ENCODE results near the gene LPP. TPM values are rescaled to one million over a fixed set of nuclear protein-coding genes. Genes with fewer than 3 reads are reported as not detected.
A peak's percentile ranks its signal among the peaks of the same experiment; 100 is the strongest.

The LPP gene
- polyA plus RNA-seq, 2 of the 4 experiments (the other 2 are of a cell fraction), result 11.0 to 30.8 TPM

- Histone ChIP-seq H3K27ac (no peak overlapping the region), H3K4me3 (no peak overlapping the region), H3K9me3 (no peaks in the 10 kb centered on the region), H3K4me2 (no peak overlapping the region), H3K4me1 (peaks cover 3% of the 10 kb centered on the region)
- WGBS (ENCODE audit: missing lambda C conversion rate), result 100% methylated on average over 1 of the region's 3 CpGs
- no peak for FAIRE-seq
- no peak for TF ChIP-seq EHF (CRISPR knock-in tag; IDR thresholded peaks at IDR 0.05)
- ChIA-PET POLR2A (no interaction called here), CTCF (no interaction called here)
- ATAC-seq, result no peak
- no peak for DNase-seq (ENCODE audit: low read depth in 1 of 2, low spot score in 1 of 2)
Observed at GRCh38 chr3:188577539-188577938, 423.6 kb downstream of the LPP start.

GRCh38 chr3:188578576-188579363 is 424.8 kb downstream of the LPP start:
- POLR2A ChIA-PET, result no interaction called here
- no peak for FAIRE-seq
- Histone ChIP-seq H3K27ac (peak overlapping the region in 1 of 2 experiments; percentile 26; a peak in 1 of 6 replicates), H3K4me2 (no peak overlapping the region), H3K4me3 (no peak overlapping the region), H3K9me3 (no peaks in the 10 kb centered on the region), H3K4me1 (peaks cover 14% of the 10 kb centered on the region)
- ATAC-seq, result no peak
- WGBS (ENCODE audit: missing lambda C conversion rate), result 72% methylated on average over 6 of the region's 6 CpGs
- CTCF ChIA-PET, result no interaction called here
- no peak for TF ChIP-seq PBX3 (IDR thresholded peaks at IDR 0.05)
- no peak for TF ChIP-seq TFCP2L1 (CRISPR knock-in tag; IDR thresholded peaks at IDR 0.05)
- no peak for DNase-seq (ENCODE audit: low read depth in 1 of 2, low spot score in 1 of 2)

- H3K9me3 ChIP-seq, result no peaks in the 10 kb centered on the region
- DNase-seq (ENCODE audit: low read depth in 1 of 2, low spot score in 1 of 2), result no peak
- peaks cover 23% of the 10 kb centered on the region for H3K4me1 ChIP-seq
- 62% methylated on average over 1 of the region's 1 CpG for WGBS (ENCODE audit: missing lambda C conversion rate)
- ATAC-seq, result no peak
- ChIA-PET CTCF (no interaction called here), POLR2A (no interaction called here)
- no peak overlapping the region for H3K4me2 ChIP-seq
- no peak overlapping the region for H3K4me3 ChIP-seq
- H3K27ac ChIP-seq, result no peak overlapping the region
- TF ChIP-seq RFX5 (IDR thresholded peaks at IDR 0.05) (no peak), HOXB13 (CRISPR knock-in tag; IDR thresholded peaks at IDR 0.05; ENCODE audit: low read depth) (no peak), EHMT2 (IDR thresholded peaks at IDR 0.05; ENCODE audit: low read depth) (no peak), JUN (IDR thresholded peaks at IDR 0.05) (no peak), EP300 (IDR thresholded peaks at IDR 0.05) (no peak), FOSB (CRISPR knock-in tag; IDR thresholded peaks at IDR 0.05) (no peak), ATOH8 (CRISPR knock-in tag; IDR thresholded peaks at IDR 0.05; ENCODE audit: low read depth) (no peak)
- TF ChIP-seq, protein P1, sequence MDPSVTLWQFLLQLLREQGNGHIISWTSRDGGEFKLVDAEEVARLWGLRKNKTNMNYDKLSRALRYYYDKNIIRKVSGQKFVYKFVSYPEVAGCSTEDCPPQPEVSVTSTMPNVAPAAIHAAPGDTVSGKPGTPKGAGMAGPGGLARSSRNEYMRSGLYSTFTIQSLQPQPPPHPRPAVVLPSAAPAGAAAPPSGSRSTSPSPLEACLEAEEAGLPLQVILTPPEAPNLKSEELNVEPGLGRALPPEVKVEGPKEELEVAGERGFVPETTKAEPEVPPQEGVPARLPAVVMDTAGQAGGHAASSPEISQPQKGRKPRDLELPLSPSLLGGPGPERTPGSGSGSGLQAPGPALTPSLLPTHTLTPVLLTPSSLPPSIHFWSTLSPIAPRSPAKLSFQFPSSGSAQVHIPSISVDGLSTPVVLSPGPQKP (IDR thresholded peaks at IDR 0.05; ENCODE audit: low read depth, low read length), result no peak
- no peak for FAIRE-seq
Observed at GRCh38 chr3:188580223-188580622, 426.3 kb downstream of the LPP start.

DNA sequence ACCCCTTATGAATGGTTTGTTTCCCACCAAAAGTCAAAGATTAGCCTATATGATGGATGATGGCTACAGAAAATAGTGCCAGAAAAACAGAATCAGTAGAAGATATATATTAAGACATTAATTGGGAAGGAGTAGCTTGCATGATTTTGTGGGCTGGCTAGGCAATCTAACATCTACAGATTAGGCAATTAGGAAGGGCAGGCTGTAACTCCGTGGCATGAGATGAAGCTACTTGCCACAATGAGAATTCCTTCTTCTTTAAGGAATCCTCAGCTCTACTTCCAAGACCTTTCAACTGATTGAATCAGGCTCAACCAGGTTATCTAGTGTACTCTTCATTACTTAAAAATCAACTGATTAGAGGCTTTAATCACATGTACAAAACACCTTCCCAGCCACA is 426.7 kb downstream of the LPP start:
- POLR2A ChIA-PET, result no interaction called here
- CTCF ChIA-PET, result no interaction called here
- Histone ChIP-seq H3K4me3 (no peak overlapping the region), H3K4me1 (peaks cover 28% of the 10 kb centered on the region), H3K4me2 (no peak overlapping the region), H3K27ac (no peak overlapping the region), H3K9me3 (no peaks in the 10 kb centered on the region)
- FAIRE-seq, result no peak
- no peak for DNase-seq (ENCODE audit: low read depth in 1 of 2, low spot score in 1 of 2)
- WGBS (ENCODE audit: missing lambda C conversion rate), result 100% methylated on average over 1 of the region's 1 CpG
- no peak for ATAC-seq
- no peak for TF ChIP-seq RCOR1 (IDR thresholded peaks at IDR 0.05; ENCODE audit: low read depth, low read length)
- no peak for TF ChIP-seq EHF (CRISPR knock-in tag; IDR thresholded peaks at IDR 0.05)
- TF ChIP-seq HOXA7 (CRISPR knock-in tag; IDR thresholded peaks at IDR 0.05), result no peak
- no peak for TF ChIP-seq POLR2AphosphoS2 (conservative IDR thresholded peaks at IDR 0.05; ENCODE audit: low read length)
- no peak for TF ChIP-seq RARB (CRISPR knock-in tag; IDR thresholded peaks at IDR 0.05)
- TF ChIP-seq NR3C1 (IDR thresholded peaks at IDR 0.05), result no peak
- no peak for TF ChIP-seq ZC3H11A (IDR thresholded peaks at IDR 0.05)
- TF ChIP-seq ESRRA (IDR thresholded peaks at IDR 0.05; ENCODE audit: borderline replicate concordance, low read length), result no peak
- TF ChIP-seq CHD2 (IDR thresholded peaks at IDR 0.05; ENCODE audit: low read length, partially characterized antibody), result no peak
- TF ChIP-seq KDM5A (IDR thresholded peaks at IDR 0.05), result no peak
- no peak for TF ChIP-seq CHD4 (IDR thresholded peaks at IDR 0.05; ENCODE audit: borderline replicate concordance)
- no peak for TF ChIP-seq ZNF302 (CRISPR knock-in tag; IDR thresholded peaks at IDR 0.05)
- TF ChIP-seq CBX8 (IDR thresholded peaks at IDR 0.05), result no peak
- TF ChIP-seq HMGXB4 (CRISPR knock-in tag; IDR thresholded peaks at IDR 0.05; ENCODE audit: borderline replicate concordance), result no peak
- no peak for TF ChIP-seq BHLHE40 (IDR thresholded peaks at IDR 0.05; ENCODE audit: low read depth, low read length)
- TF ChIP-seq, protein P2, sequence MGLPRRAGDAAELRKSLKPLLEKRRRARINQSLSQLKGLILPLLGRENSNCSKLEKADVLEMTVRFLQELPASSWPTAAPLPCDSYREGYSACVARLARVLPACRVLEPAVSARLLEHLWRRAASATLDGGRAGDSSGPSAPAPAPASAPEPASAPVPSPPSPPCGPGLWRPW (IDR thresholded peaks at IDR 0.05), result no peak
- no peak for TF ChIP-seq PHF8 (IDR thresholded peaks at IDR 0.05; ENCODE audit: borderline replicate concordance, low read depth)
- no peak for TF ChIP-seq CEBPB (IDR thresholded peaks at IDR 0.05)
